K562 (cell line): ENCODE data around the gene CRHR1. TPM values are rescaled to one million over a fixed set of nuclear protein-coding genes. Genes with fewer than 3 reads are reported as not detected.

Experiments used
- ATAC-seq: fragments of 200-7000 bp; cut with Tn5 transposase; 3 replicates; pipeline ENCODE4 v1.9.1; 2020; ENCODE audit warnings: moderate library complexity
- BruUV-seq: library from RNA; stranded (reverse); fragments of 400-500 nt; replicated peaks from 2 replicates; lab custom pipeline; 2021; lab: Mats Ljungman, UMichigan
- CTCF ChIA-PET: fragments of 300-600 bp; formaldehyde crosslinking; extraction: SDS; loops from one replicate; lab custom pipeline; 2021; ENCODE audit warnings: low intra/inter-chr PET ratio; lab: Yijun Ruan, JAX
- POLR2A ChIA-PET: fragments of 300-600, 350-650 bp; sonication (Branson Sonifier 250); formaldehyde crosslinking; extraction: SDS; loops from one replicate; lab custom pipeline; 2021; ENCODE audit warnings: antibody characterized with exemption, inconsistent platforms; lab: Yijun Ruan, JAX
- DNase-seq, 4 experiments: peaks; one replicate each; pipeline versions ENCODE4 v3.0.0 to v3.0.0-alpha.2; 2011 to 2018; ENCODE audit warnings: low spot score in 3 of 4, mixed read lengths in 3 of 4; ENCODE audit errors: extremely low read depth in 1 of 4
- FAIRE-seq: peaks from 2 replicates; lab custom pipeline; 2011; peaks lifted over from hg19 to GRCh38; lab: Jason Lieb, UNC
- H2AFZ ChIP-seq: 2 replicates; pipeline ENCODE4 v1.6.0; 2011; ENCODE audit warnings: low read depth, low read length, control low read depth, inconsistent platforms
- H3K27ac ChIP-seq: fragments of 200-600 bp; 3 replicates; pipeline ENCODE4 v1.8.0; 2011; ENCODE audit warnings: low read depth, mild to moderate bottlenecking, control low read depth, inconsistent platforms, low read length, moderate library complexity, mixed read lengths; ENCODE audit errors: extremely low read depth
- H3K27me3 ChIP-seq, 2 experiments: fragments of 300-600 bp in 1 of 2; 2 replicates in 1 of 2; 3 replicates in 1 of 2; pipeline versions ENCODE4 v1.6.0 to v1.8.0; 2011; ENCODE audit warnings: inconsistent platforms in 2 of 2, low read length in 2 of 2, mild to moderate bottlenecking in 1 of 2, mixed read lengths in 1 of 2, moderate library complexity in 1 of 2; ENCODE audit not compliant: control insufficient read depth in 2 of 2, insufficient read depth in 2 of 2
- H3K36me3 ChIP-seq: fragments of 300-600 bp; 3 replicates; pipeline ENCODE4 v1.8.0; 2011; ENCODE audit warnings: mild to moderate bottlenecking, low read length, inconsistent platforms; ENCODE audit not compliant: control insufficient read depth, insufficient read depth
- H3K4me1 ChIP-seq, 2 experiments: fragments of 200-600 bp in 1 of 2; replicated peaks in 1 of 2; 2 replicates in 1 of 2; 3 replicates in 1 of 2; pipeline versions ENCODE4 v1.5.1 to v1.8.0; 2011; ENCODE audit warnings: inconsistent platforms in 2 of 2, low read length in 2 of 2, mild to moderate bottlenecking in 1 of 2, mixed read lengths in 1 of 2, moderate library complexity in 1 of 2; ENCODE audit not compliant: control insufficient read depth in 2 of 2, insufficient read depth in 2 of 2
- H3K4me2 ChIP-seq: 2 replicates; pipeline ENCODE4 v1.6.1; 2011; ENCODE audit warnings: low read length, control low read depth, inconsistent platforms, mixed read lengths; ENCODE audit not compliant: insufficient read depth
- H3K4me3 ChIP-seq: fragments of 200-600 bp; sonication (generic), shearing (Covaris generic); 2 replicates; pipeline ENCODE4 v1.5.1; 2016; ENCODE audit warnings: control low read depth, inconsistent platforms
- H3K79me2 ChIP-seq: fragments of 200-600 bp; 3 replicates; pipeline ENCODE4 v1.8.0; 2011; ENCODE audit warnings: low read length, inconsistent platforms; ENCODE audit not compliant: control insufficient read depth, insufficient read depth
- H3K9ac ChIP-seq, 2 experiments: 2 replicates each; pipeline versions ENCODE4 v1.6.0 to v1.6.1; 2011; ENCODE audit warnings: low read depth in 2 of 2, low read length in 2 of 2, control low read depth in 1 of 2, inconsistent platforms in 1 of 2, mild to moderate bottlenecking in 1 of 2, mixed read lengths in 1 of 2; ENCODE audit not compliant: insufficient read depth in 1 of 2
- H3K9me1 ChIP-seq: one replicate; pipeline ENCODE4 v1.6.0; 2011; ENCODE audit warnings: inconsistent platforms, mild to moderate bottlenecking, low read length, moderate library complexity; ENCODE audit not compliant: control insufficient read depth, insufficient read depth
- H3K9me3 ChIP-seq: replicated peaks from 2 replicates; pipeline ENCODE4 v1.5.1; 2011; ENCODE audit warnings: low read depth, low read length, inconsistent platforms; ENCODE audit not compliant: control insufficient read depth, insufficient read depth
- H4K20me1 ChIP-seq: replicated peaks from 2 replicates; pipeline ENCODE4 v1.6.1; 2011; ENCODE audit warnings: low read length, inconsistent platforms, mixed read lengths; ENCODE audit not compliant: control insufficient read depth, insufficient read depth
- PCBP1 ChIP-seq: fragments of 200-400 bp; formaldehyde crosslinking; IDR thresholded peaks from 2 replicates; pipeline ENCODE4 v1.6.1; 2018; ENCODE audit warnings: mild to moderate bottlenecking, low read depth, low read length; ENCODE audit not compliant: poor library complexity, severe bottlenecking
- RNF2 ChIP-seq: sonication (generic); IDR thresholded peaks from 2 replicates; pipeline ENCODE4 v1.6.1; 2016
- SMARCB1 ChIP-seq: IDR thresholded peaks from 2 replicates; pipeline ENCODE4 v1.6.1; 2011; ENCODE audit warnings: improper control_type of control experiment, low read depth; ENCODE audit not compliant: insufficient read length
- ZNF347 ChIP-seq: fragments of 450-650 bp; formaldehyde crosslinking; IDR thresholded peaks from 2 replicates; pipeline ENCODE4 v1.4.0; 2020; ENCODE audit warnings: low read depth, mild to moderate bottlenecking, moderate library complexity
- ZNF717 ChIP-seq: fragments of 250-450 bp; sonication (Bioruptor Pico); IDR thresholded peaks from 2 replicates; pipeline ENCODE4 v1.5.0; 2021
- WGBS: fragments of 100-300 bp; shearing (Covaris generic); methylation state at CpG from one replicate; pipeline ENCODE4 v1.1.6; 2016; ENCODE audit warnings: low coverage, mixed read lengths; ENCODE audit not compliant: insufficient coverage; ENCODE audit errors: missing lambda C conversion rate; 5-methylcytosine and 5-hydroxymethylcytosine counted together
- in situ Hi-C: fragments of 300-500 bp; cut with MboI; formaldehyde crosslinking; loops from 4 replicates; pipeline ENCODE4 v1.15.0; 2018; ENCODE audit warnings: inconsistent platforms, mixed read lengths
- intact Hi-C: fragments of 100-400 bp; cut with micrococcal nuclease; formaldehyde crosslinking; loops from 2 replicates; pipeline ENCODE4 v1.14.2; 2022
- polyA plus RNA-seq, 8 experiments: library from polyadenylated mRNA; depleted of rRNA in 4 of 8; stranded (reverse) in 5 of 8; unstranded in 3 of 8; fragments of >200 nt; fragmentation: Nextera tagmentation in 2 of 8; fragmentation: Illumina TruSeq in 1 of 8; extraction: Ambion mirVana in 2 of 8; extraction: Trizol in 1 of 8; gene quantifications; 2 replicates each; pipeline versions ENCODE4 v1.2.1 to v1.2.3, GENCODE V29; 2011 to 2014; ENCODE audit warnings: inconsistent platforms in 1 of 8, missing spikeins in 1 of 8
- total RNA-seq, 7 experiments: library from RNA; depleted of rRNA in 6 of 7; stranded (reverse); fragments of >200 nt in 6 of 7; fragmentation: Illumina TruSeq in 2 of 7; extraction: Trizol in 2 of 7; gene quantifications; 2 replicates each; pipeline versions ENCODE4 v1.2.1 to v1.2.3, GENCODE V29; 2011 to 2021; ENCODE audit warnings: low replicate concordance in 1 of 7
- TF ChIP-seq, protein P1 (sequence below): fragments of 450-650 bp; IDR thresholded peaks from 2 replicates; pipeline ENCODE4 v1.7.1; 2018; ENCODE audit warnings: mild to moderate bottlenecking, low read depth; ENCODE audit not compliant: partially characterized antibody

CRHR1 gene
- total and polyA plus RNA-seq, 9 of the 15 experiments (the other 6 are each of a cell fraction or from before 2014, with no cell fraction given): 0.05 TPM; not detected in 8

DNA sequence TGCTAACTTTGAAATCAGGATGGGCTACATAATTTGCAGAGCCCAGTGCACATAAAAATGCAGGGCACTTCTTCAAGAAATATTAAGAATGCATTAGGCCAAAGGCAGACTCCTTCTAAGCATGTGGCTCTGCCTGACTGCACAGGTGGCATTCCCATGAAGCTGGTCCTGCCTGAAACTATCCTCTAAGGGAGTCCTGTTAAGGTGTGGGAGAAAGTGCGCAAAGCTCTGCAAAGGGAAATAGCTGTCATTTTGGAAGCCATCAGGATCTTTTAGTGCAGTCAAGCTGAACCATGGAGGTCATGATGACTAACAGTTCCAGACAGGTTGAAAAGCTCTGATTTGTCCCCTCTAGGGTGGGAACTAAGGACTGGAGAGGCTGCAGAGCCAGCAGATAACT is 41.9 kb upstream of the CRHR1 start:
- TF ChIP-seq, protein P1, sequence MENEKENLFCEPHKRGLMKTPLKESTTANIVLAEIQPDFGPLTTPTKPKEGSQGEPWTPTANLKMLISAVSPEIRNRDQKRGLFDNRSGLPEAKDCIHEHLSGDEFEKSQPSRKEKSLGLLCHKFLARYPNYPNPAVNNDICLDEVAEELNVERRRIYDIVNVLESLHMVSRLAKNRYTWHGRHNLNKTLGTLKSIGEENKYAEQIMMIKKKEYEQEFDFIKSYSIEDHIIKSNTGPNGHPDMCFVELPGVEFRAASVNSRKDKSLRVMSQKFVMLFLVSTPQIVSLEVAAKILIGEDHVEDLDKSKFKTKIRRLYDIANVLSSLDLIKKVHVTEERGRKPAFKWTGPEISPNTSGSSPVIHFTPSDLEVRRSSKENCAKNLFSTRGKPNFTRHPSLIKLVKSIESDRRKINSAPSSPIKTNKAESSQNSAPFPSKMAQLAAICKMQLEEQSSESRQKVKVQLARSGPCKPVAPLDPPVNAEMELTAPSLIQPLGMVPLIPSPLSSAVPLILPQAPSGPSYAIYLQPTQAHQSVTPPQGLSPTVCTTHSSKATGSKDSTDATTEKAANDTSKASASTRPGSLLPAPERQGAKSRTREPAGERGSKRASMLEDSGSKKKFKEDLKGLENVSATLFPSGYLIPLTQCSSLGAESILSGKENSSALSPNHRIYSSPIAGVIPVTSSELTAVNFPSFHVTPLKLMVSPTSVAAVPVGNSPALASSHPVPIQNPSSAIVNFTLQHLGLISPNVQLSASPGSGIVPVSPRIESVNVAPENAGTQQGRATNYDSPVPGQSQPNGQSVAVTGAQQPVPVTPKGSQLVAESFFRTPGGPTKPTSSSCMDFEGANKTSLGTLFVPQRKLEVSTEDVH: no peak
- no peak for TF ChIP-seq ZNF347 (CRISPR knock-in tag)
- TF ChIP-seq PCBP1: no peak
- TF ChIP-seq ZNF717: no peak
- no peak for TF ChIP-seq SMARCB1
- TF ChIP-seq RNF2: no peak
- Histone ChIP-seq H3K36me3 (no peaks in the 10 kb centered on the region), H4K20me1 (no peaks in the 10 kb centered on the region), H2AFZ (no peak overlapping the region), H3K4me2 (no peak overlapping the region), H3K9me1 (peaks cover 3% of the 10 kb centered on the region), H3K4me3 (no peak overlapping the region), H3K9ac (no peak overlapping the region), H3K9me3 (no peaks in the 10 kb centered on the region), H3K27me3 (peaks cover 0 to 26% of the 10 kb centered on the region in 2 experiments; a peak in 3 of 5 replicates), H3K27ac (no peak overlapping the region), H3K79me2 (no peaks in the 10 kb centered on the region), H3K4me1 (no peaks in the 10 kb centered on the region)
- in situ Hi-C loops (no loop called here), intact Hi-C loops (no loop called here)
- FAIRE-seq (no peak), ATAC-seq (no peak), DNase-seq (no peak)
- ChIA-PET CTCF (no interaction called here), POLR2A (no interaction called here)
- 0% methylated on average over 1 of the region's 1 CpG for WGBS
- BruUV-seq: no TSS peak
